ENCODE data around the gene CCDC7. TPM values are rescaled to one million over a fixed set of nuclear protein-coding genes. Genes with fewer than 3 reads are reported as not detected.

CCDC7 gene
- total and polyA plus RNA-seq, 10 of the 15 experiments (the other 5 are each of a cell fraction or from before 2014, with no cell fraction given), result 1.8 to 5.6 (median 3.4) TPM

DNA sequence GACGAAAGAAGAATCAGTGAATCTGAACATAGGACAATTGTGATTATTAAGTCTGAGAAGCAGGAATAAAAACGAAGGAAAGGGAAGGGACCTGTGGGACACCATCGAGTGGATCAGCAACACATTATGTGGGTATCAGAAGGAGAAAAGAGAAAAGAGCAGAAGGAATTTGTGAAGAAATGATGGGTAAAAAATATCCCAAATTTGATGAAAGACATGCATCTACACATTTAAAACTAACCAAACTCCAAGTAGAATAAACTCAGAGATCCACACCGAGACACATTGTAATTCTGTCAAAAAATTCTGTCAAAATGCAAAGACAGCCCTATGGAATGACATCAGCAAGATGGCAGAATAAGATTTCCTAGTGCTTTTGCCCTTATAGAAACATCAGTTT is 341.0 kb downstream of the CCDC7 start:
- ChIA-PET RAD21 (ENCODE audit: unreplicated experiment) (no interaction called here), POLR2A (no interaction called here), SMC1A (ENCODE audit: uncharacterized antibody, unreplicated experiment) (no interaction called here), CTCF (no interaction called here)
- in situ Hi-C loops (cut with MboI) (no loop called here), intact Hi-C loops (cut with micrococcal nuclease; ENCODE audit: unreplicated experiment) (no loop called here)
- no peak overlapping the region for H3K4me2 ChIP-seq (ENCODE audit: control insufficient read depth, insufficient read depth)
- no peak overlapping the region for H3K9ac ChIP-seq (ENCODE audit: control insufficient read depth, insufficient read depth, low read length)
- WGBS (ENCODE audit: insufficient coverage, insufficient replicate concordance, low lambda C conversion rate, missing lambda C conversion rate), result 29% methylated on average over 4 of the region's 4 CpGs
- H4K20me1 ChIP-seq (ENCODE audit: control insufficient read depth, insufficient read depth), result no peaks in the 10 kb centered on the region
- H3K36me3 ChIP-seq (ENCODE audit: control insufficient read depth in 2 of 2, insufficient read depth in 2 of 2, low read length in 1 of 2), result no peaks in the 10 kb centered on the region
- FAIRE-seq (no peak), DNase-seq (ENCODE audit: low read depth, low spot score) (no peak), ATAC-seq (no peak)
- H3K4me3 ChIP-seq, result no peak overlapping the region
- H3K27ac ChIP-seq (ENCODE audit: control insufficient read depth, insufficient read depth), result no peak overlapping the region
- BruUV-seq (replicated peaks), result no TSS peak
- no peaks in the 10 kb centered on the region; the same call in 2 of the 3 replicates for H3K9me3 ChIP-seq (replicated peaks; ENCODE audit: control insufficient read depth, insufficient read depth, low read length)
- H3K4me1 ChIP-seq (ENCODE audit: control insufficient read depth, insufficient read depth, low read length), result no peaks in the 10 kb centered on the region
- H3K27me3 ChIP-seq (replicated peaks in 1 of 2; ENCODE audit: control insufficient read depth in 2 of 2, insufficient read depth in 2 of 2, low read length in 1 of 2), result no peaks in the 10 kb centered on the region
- no peaks in the 10 kb centered on the region for H3K79me2 ChIP-seq (ENCODE audit: control insufficient read depth, insufficient read depth, low read length)
- H2AFZ ChIP-seq (ENCODE audit: control insufficient read depth, low read depth, low read length), result no peak overlapping the region
- TF ChIP-seq CBFB (IDR thresholded peaks at IDR 0.05; ENCODE audit: low read depth) (no peak), ZBED1 (IDR thresholded peaks at IDR 0.05; ENCODE audit: borderline replicate concordance) (no peak), CBX3 (IDR thresholded peaks at IDR 0.05; ENCODE audit: borderline replicate concordance, low read depth) (no peak), WRNIP1 (IDR thresholded peaks at IDR 0.05; ENCODE audit: borderline replicate concordance, low read depth, low read length) (no peak), SP1 (IDR thresholded peaks at IDR 0.05; ENCODE audit: low read depth, low read length) (no peak), STAT3 (IDR thresholded peaks at IDR 0.05; ENCODE audit: low read depth, low read length) (no peak), HCFC1 (IDR thresholded peaks at IDR 0.05; ENCODE audit: low read length) (no peak), PAX5 (IDR thresholded peaks at IDR 0.05; ENCODE audit: borderline replicate concordance, low read depth, low read length) (no peak), FOXM1 (IDR thresholded peaks at IDR 0.05; ENCODE audit: low read depth, low read length) (no peak), JUND (IDR thresholded peaks at IDR 0.05; ENCODE audit: low read depth, low read length) (no peak), RAD51 (IDR thresholded peaks at IDR 0.05) (no peak), KLF5 (IDR thresholded peaks at IDR 0.05; ENCODE audit: partially characterized antibody) (no peak), SMAD5 (IDR thresholded peaks at IDR 0.05; ENCODE audit: low read depth) (no peak), SIX5 (IDR thresholded peaks at IDR 0.05; ENCODE audit: low read depth, low read length, severe bottlenecking) (no peak), TCF7 (IDR thresholded peaks at IDR 0.05; ENCODE audit: borderline replicate concordance) (no peak)
- TF ChIP-seq, protein P1, sequence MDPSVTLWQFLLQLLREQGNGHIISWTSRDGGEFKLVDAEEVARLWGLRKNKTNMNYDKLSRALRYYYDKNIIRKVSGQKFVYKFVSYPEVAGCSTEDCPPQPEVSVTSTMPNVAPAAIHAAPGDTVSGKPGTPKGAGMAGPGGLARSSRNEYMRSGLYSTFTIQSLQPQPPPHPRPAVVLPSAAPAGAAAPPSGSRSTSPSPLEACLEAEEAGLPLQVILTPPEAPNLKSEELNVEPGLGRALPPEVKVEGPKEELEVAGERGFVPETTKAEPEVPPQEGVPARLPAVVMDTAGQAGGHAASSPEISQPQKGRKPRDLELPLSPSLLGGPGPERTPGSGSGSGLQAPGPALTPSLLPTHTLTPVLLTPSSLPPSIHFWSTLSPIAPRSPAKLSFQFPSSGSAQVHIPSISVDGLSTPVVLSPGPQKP (IDR thresholded peaks at IDR 0.05; ENCODE audit: low read depth, low read length), result no peak
- TF ChIP-seq, protein P2, sequence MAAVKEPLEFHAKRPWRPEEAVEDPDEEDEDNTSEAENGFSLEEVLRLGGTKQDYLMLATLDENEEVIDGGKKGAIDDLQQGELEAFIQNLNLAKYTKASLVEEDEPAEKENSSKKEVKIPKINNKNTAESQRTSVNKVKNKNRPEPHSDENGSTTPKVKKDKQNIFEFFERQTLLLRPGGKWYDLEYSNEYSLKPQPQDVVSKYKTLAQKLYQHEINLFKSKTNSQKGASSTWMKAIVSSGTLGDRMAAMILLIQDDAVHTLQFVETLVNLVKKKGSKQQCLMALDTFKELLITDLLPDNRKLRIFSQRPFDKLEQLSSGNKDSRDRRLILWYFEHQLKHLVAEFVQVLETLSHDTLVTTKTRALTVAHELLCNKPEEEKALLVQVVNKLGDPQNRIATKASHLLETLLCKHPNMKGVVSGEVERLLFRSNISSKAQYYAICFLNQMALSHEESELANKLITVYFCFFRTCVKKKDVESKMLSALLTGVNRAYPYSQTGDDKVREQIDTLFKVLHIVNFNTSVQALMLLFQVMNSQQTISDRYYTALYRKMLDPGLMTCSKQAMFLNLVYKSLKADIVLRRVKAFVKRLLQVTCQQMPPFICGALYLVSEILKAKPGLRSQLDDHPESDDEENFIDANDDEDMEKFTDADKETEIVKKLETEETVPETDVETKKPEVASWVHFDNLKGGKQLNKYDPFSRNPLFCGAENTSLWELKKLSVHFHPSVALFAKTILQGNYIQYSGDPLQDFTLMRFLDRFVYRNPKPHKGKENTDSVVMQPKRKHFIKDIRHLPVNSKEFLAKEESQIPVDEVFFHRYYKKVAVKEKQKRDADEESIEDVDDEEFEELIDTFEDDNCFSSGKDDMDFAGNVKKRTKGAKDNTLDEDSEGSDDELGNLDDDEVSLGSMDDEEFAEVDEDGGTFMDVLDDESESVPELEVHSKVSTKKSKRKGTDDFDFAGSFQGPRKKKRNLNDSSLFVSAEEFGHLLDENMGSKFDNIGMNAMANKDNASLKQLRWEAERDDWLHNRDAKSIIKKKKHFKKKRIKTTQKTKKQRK (IDR thresholded peaks at IDR 0.05; ENCODE audit: low read depth, low read length), result no peak
- TF ChIP-seq, protein P3, sequence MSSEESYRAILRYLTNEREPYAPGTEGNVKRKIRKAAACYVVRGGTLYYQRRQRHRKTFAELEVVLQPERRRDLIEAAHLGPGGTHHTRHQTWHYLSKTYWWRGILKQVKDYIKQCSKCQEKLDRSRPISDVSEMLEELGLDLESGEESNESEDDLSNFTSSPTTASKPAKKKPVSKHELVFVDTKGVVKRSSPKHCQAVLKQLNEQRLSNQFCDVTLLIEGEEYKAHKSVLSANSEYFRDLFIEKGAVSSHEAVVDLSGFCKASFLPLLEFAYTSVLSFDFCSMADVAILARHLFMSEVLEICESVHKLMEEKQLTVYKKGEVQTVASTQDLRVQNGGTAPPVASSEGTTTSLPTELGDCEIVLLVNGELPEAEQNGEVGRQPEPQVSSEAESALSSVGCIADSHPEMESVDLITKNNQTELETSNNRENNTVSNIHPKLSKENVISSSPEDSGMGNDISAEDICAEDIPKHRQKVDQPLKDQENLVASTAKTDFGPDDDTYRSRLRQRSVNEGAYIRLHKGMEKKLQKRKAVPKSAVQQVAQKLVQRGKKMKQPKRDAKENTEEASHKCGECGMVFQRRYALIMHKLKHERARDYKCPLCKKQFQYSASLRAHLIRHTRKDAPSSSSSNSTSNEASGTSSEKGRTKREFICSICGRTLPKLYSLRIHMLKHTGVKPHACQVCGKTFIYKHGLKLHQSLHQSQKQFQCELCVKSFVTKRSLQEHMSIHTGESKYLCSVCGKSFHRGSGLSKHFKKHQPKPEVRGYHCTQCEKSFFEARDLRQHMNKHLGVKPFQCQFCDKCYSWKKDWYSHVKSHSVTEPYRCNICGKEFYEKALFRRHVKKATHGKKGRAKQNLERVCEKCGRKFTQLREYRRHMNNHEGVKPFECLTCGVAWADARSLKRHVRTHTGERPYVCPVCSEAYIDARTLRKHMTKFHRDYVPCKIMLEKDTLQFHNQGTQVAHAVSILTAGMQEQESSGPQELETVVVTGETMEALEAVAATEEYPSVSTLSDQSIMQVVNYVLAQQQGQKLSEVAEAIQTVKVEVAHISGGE (CRISPR knock-in tag; IDR thresholded peaks at IDR 0.05), result no peak
- TF ChIP-seq, protein P4, sequence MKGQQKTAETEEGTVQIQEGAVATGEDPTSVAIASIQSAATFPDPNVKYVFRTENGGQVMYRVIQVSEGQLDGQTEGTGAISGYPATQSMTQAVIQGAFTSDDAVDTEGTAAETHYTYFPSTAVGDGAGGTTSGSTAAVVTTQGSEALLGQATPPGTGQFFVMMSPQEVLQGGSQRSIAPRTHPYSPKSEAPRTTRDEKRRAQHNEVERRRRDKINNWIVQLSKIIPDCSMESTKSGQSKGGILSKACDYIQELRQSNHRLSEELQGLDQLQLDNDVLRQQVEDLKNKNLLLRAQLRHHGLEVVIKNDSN (IDR thresholded peaks at IDR 0.05; ENCODE audit: borderline replicate concordance, extremely low read length, insufficient read depth, low read depth, low read length), result no peak
